ENCODE results near the gene ZNF22. TPM values are rescaled to one million over a fixed set of nuclear protein-coding genes. Genes with fewer than 3 reads are reported as not detected.

Gene ZNF22
- total RNA-seq, 1 experiment from 2014 or later: 13.5 TPM

DNA sequence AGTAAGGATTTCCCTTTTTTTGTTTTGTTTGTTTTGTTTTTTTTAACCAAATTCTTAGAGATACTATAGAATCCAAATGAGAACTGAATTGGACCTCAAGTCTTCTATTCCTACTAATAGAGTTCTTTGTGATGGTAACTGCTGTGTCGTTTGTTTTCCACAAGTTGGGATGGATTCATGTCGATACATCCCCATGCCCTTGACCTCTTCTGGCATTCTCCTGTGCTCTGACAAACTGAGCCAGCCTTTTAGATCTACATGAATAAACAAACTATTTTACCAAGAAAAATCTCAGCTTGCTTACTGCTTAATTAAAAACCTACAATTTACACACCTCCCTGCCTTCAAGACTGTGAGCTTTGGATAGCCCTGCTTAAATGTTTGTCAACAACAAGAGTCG, 3.9 kb downstream of the ZNF22 start:
- ChIA-PET CTCF (no interaction called here), RAD21 (ENCODE audit: low non-redundant PET in 1 of 2, low total read pairs in 2 of 2, uncharacterized antibody in 2 of 2, unreplicated experiment in 2 of 2) (no interaction called here), POLR2A (no interaction called here)
- Histone ChIP-seq H3K9me3 (ENCODE audit: control insufficient read depth in 1 of 2, insufficient read depth in 1 of 2, low read depth in 1 of 2, low read length in 2 of 2) (no peaks in the 10 kb centered on the region), H3K27ac (ENCODE audit: low read depth, low read length) (no peak overlapping the region), H4K20me1 (ENCODE audit: insufficient read depth) (no peaks in the 10 kb centered on the region), H3K36me3 (ENCODE audit: control insufficient read depth in 1 of 2, insufficient read depth in 2 of 2, low read length in 2 of 2) (no peaks in the 10 kb centered on the region), H3K4me1 (ENCODE audit: control insufficient read depth in 1 of 2, insufficient read depth in 2 of 2, low read length in 2 of 2) (peaks cover 0 to 12% of the 10 kb centered on the region in 2 experiments; a peak in 2 of 4 replicates), H3K4me3 (replicated peaks in 1 of 2; ENCODE audit: low read depth in 1 of 2, low read length in 2 of 2) (no peak overlapping the region), H3K4me2 (ENCODE audit: low read length) (no peak overlapping the region), H3K9me2 (ENCODE audit: insufficient read depth) (no peaks in the 10 kb centered on the region), H3K27me3 (ENCODE audit: insufficient read depth, low read length) (no peaks in the 10 kb centered on the region), H3K9ac (ENCODE audit: low read length) (no peak overlapping the region), H3K79me2 (ENCODE audit: insufficient read depth, low read length) (peaks cover 25% of the 10 kb centered on the region), H2AFZ (ENCODE audit: low read depth, low read length, poor library complexity, severe bottlenecking) (no peak overlapping the region)
- intact Hi-C loops (cut with micrococcal nuclease): loop anchor here (5.0 to 10.0 kb wide), 4 partner anchors 230 to 1220 kb away; no protein-coding TSS in a partner anchor
- no peak for ATAC-seq
- BruUV-seq (replicated peaks): no TSS peak
- DNase-seq (ENCODE audit: low read depth, low spot score): no peak
- TF ChIP-seq, protein P1, sequence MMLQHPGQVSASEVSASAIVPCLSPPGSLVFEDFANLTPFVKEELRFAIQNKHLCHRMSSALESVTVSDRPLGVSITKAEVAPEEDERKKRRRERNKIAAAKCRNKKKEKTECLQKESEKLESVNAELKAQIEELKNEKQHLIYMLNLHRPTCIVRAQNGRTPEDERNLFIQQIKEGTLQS (IDR thresholded peaks at IDR 0.05): no peak
- TF ChIP-seq RAD21 (IDR thresholded peaks at IDR 0.05; ENCODE audit: low read depth) (no peak), ZFX (IDR thresholded peaks at IDR 0.05) (no peak), SIN3A (IDR thresholded peaks at IDR 0.05; ENCODE audit: low read depth) (no peak), YY1 (IDR thresholded peaks at IDR 0.05; ENCODE audit: extremely low read depth, insufficient replicate concordance, low read depth, low read length) (no peak), TCF7L2 (IDR thresholded peaks at IDR 0.05; ENCODE audit: borderline replicate concordance, extremely low read depth, insufficient read depth, insufficient read length) (no peak), FOSL1 (IDR thresholded peaks at IDR 0.05; ENCODE audit: low read depth) (no peak), JUND (IDR thresholded peaks at IDR 0.05) (no peak)
- TF ChIP-seq, protein P2, sequence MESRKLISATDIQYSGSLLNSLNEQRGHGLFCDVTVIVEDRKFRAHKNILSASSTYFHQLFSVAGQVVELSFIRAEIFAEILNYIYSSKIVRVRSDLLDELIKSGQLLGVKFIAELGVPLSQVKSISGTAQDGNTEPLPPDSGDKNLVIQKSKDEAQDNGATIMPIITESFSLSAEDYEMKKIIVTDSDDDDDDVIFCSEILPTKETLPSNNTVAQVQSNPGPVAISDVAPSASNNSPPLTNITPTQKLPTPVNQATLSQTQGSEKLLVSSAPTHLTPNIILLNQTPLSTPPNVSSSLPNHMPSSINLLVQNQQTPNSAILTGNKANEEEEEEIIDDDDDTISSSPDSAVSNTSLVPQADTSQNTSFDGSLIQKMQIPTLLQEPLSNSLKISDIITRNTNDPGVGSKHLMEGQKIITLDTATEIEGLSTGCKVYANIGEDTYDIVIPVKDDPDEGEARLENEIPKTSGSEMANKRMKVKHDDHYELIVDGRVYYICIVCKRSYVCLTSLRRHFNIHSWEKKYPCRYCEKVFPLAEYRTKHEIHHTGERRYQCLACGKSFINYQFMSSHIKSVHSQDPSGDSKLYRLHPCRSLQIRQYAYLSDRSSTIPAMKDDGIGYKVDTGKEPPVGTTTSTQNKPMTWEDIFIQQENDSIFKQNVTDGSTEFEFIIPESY (IDR thresholded peaks at IDR 0.05; ENCODE audit: extremely low read depth, insufficient replicate concordance, low read length): no peak
- TF ChIP-seq, protein P3, sequence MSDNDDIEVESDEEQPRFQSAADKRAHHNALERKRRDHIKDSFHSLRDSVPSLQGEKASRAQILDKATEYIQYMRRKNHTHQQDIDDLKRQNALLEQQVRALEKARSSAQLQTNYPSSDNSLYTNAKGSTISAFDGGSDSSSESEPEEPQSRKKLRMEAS (IDR thresholded peaks at IDR 0.05): no peak
